Measurements from ENCODE around the gene PEPD.

DNA sequence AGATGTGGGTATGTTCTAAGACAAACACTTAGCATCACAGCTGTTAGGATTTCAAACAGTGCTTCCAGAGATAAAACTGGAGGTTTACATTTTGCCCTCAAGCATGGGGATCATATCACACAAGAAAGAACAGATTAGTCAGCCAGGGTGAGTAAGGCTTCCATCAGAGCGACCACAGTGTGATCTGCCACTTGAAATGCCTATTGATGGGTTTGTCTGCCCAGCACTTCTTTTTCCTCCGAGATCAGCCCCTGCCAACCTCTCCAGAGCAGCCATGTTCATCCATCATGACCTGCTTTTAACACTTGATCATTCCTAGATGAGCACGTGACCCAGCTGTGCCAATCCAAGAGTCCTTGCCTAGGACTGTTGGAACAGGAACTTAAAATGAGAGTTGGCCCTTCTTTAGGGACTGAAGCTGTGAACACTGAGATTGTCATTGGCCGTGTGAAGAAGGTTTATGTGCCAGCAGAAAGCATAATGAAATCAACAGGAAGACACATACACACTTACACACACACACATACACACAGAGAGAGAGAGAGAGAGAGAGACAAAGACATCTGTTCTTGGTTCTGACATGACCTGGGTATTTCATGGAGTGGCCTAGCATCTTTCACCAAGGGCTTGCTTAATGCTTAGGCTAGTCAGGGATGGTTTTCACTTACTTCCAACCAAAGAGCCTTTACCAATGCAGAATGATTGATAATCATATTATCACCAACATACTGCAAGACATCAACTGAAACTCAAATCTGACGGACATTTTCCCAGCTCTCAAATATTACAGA, 153.3 kb downstream of the PEPD start:
- TF ChIP-seq, protein P1, sequence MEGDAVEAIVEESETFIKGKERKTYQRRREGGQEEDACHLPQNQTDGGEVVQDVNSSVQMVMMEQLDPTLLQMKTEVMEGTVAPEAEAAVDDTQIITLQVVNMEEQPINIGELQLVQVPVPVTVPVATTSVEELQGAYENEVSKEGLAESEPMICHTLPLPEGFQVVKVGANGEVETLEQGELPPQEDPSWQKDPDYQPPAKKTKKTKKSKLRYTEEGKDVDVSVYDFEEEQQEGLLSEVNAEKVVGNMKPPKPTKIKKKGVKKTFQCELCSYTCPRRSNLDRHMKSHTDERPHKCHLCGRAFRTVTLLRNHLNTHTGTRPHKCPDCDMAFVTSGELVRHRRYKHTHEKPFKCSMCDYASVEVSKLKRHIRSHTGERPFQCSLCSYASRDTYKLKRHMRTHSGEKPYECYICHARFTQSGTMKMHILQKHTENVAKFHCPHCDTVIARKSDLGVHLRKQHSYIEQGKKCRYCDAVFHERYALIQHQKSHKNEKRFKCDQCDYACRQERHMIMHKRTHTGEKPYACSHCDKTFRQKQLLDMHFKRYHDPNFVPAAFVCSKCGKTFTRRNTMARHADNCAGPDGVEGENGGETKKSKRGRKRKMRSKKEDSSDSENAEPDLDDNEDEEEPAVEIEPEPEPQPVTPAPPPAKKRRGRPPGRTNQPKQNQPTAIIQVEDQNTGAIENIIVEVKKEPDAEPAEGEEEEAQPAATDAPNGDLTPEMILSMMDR (IDR thresholded peaks at IDR 0.05; ENCODE audit: insufficient read depth, low read length): no peak
- TF ChIP-seq POLR2AphosphoS5 (IDR thresholded peaks at IDR 0.05; ENCODE audit: low read depth) (no peak), GABPA (IDR thresholded peaks at IDR 0.05; ENCODE audit: low read depth) (no peak)
- TF ChIP-seq, protein P2, sequence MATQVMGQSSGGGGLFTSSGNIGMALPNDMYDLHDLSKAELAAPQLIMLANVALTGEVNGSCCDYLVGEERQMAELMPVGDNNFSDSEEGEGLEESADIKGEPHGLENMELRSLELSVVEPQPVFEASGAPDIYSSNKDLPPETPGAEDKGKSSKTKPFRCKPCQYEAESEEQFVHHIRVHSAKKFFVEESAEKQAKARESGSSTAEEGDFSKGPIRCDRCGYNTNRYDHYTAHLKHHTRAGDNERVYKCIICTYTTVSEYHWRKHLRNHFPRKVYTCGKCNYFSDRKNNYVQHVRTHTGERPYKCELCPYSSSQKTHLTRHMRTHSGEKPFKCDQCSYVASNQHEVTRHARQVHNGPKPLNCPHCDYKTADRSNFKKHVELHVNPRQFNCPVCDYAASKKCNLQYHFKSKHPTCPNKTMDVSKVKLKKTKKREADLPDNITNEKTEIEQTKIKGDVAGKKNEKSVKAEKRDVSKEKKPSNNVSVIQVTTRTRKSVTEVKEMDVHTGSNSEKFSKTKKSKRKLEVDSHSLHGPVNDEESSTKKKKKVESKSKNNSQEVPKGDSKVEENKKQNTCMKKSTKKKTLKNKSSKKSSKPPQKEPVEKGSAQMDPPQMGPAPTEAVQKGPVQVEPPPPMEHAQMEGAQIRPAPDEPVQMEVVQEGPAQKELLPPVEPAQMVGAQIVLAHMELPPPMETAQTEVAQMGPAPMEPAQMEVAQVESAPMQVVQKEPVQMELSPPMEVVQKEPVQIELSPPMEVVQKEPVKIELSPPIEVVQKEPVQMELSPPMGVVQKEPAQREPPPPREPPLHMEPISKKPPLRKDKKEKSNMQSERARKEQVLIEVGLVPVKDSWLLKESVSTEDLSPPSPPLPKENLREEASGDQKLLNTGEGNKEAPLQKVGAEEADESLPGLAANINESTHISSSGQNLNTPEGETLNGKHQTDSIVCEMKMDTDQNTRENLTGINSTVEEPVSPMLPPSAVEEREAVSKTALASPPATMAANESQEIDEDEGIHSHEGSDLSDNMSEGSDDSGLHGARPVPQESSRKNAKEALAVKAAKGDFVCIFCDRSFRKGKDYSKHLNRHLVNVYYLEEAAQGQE (IDR thresholded peaks at IDR 0.05; ENCODE audit: insufficient replicate concordance, low read depth): no peak

Data from HL-60 (cell line).